G401 (cell line): ENCODE measurements around the gene ARMC9. TPM values are rescaled to one million over a fixed set of nuclear protein-coding genes. Genes with fewer than 3 reads are reported as not detected.

Experiments
- DNase-seq: peaks from one replicate; pipeline ENCODE4 v3.0.0-alpha.2; 2015; ENCODE audit warnings: low spot score
- in situ Hi-C: cut with HindIII; loops from 2 replicates; pipeline ENCODE4 v1.10.0; 2016; ENCODE audit warnings: low sequenced_read_pairs, mixed read lengths
- total RNA-seq: library from RNA; depleted of rRNA; stranded (reverse); fragments of >200 nt; shearing (Covaris generic); gene quantifications from 2 replicates; pipeline ENCODE4 v1.2.3, GENCODE V29; 2014

ARMC9 gene
- total RNA-seq, 1 experiment from 2014 or later: 166 TPM

- in situ Hi-C loops: no loop called here
- DNase-seq: no peak
These were observed 64.8 kb downstream of the ARMC9 start for GRCh38 chr2:231263118-231263831.

GRCh38 chr2:231270221-231271114, 72.0 kb downstream of the ARMC9 start:
- DNase-seq: no peak
- in situ Hi-C loops: no loop called here

- in situ Hi-C loops: no loop called here
- DNase-seq: no peak
These were observed 74.6 kb downstream of the ARMC9 start for GRCh38 chr2:231272991-231273390.

GRCh38 chr2:231276987-231277386, 78.6 kb downstream of the ARMC9 start:
- no peak for DNase-seq
- in situ Hi-C loops: no loop called here

GRCh38 chr2:231277962-231278361, 79.5 kb downstream of the ARMC9 start:
- in situ Hi-C loops: no loop called here
- DNase-seq: no peak

GRCh38 chr2:231278868-231279267, 80.4 kb downstream of the ARMC9 start:
- in situ Hi-C loops: no loop called here
- no peak for DNase-seq

- no peak for DNase-seq
- in situ Hi-C loops: no loop called here
These were observed 82.4 kb downstream of the ARMC9 start for GRCh38 chr2:231280846-231281245.

- DNase-seq: no peak
- in situ Hi-C loops: no loop called here
These were observed 85.9 kb downstream of the ARMC9 start for GRCh38 chr2:231284296-231284695.

- DNase-seq: no peak
- in situ Hi-C loops: no loop called here
These were observed 88.5 kb downstream of the ARMC9 start for GRCh38 chr2:231286964-231287363.

GRCh38 chr2:231287696-231288095, 89.3 kb downstream of the ARMC9 start:
- in situ Hi-C loops: no loop called here
- DNase-seq: no peak

GRCh38 chr2:231288590-231288989, 90.2 kb downstream of the ARMC9 start:
- in situ Hi-C loops: no loop called here
- no peak for DNase-seq

GRCh38 chr2:231290321-231291015, 92.0 kb downstream of the ARMC9 start:
- no peak for DNase-seq
- in situ Hi-C loops: no loop called here

GRCh38 chr2:231292472-231293134, 94.2 kb downstream of the ARMC9 start:
- no peak for DNase-seq
- in situ Hi-C loops: no loop called here

- no peak for DNase-seq
- in situ Hi-C loops: no loop called here
These were observed 94.7 kb downstream of the ARMC9 start for GRCh38 chr2:231293163-231293562.

- DNase-seq: no peak
- in situ Hi-C loops: no loop called here
These were observed 95.7 kb downstream of the ARMC9 start for GRCh38 chr2:231294116-231294515.

- in situ Hi-C loops: no loop called here
- DNase-seq: no peak
These were observed 96.3 kb downstream of the ARMC9 start for GRCh38 chr2:231294571-231295362.

- in situ Hi-C loops: no loop called here
- DNase-seq: no peak
These were observed 96.9 kb downstream of the ARMC9 start for GRCh38 chr2:231295363-231295655.

- no peak for DNase-seq
- in situ Hi-C loops: no loop called here
These were observed 98.1 kb downstream of the ARMC9 start for GRCh38 chr2:231296401-231296974.
